IPS-18a (cell line): Measurements from ENCODE around the gene ZFPM1.

Source experiments
- H3K27ac ChIP-seq: one replicate; pipeline ENCODE4 v1.5.1; 2013; ENCODE audit warnings: low read length
- H3K27me3 ChIP-seq: one replicate; pipeline ENCODE4 v1.6.1; 2013; ENCODE audit warnings: mild to moderate bottlenecking, low read length; ENCODE audit not compliant: control insufficient read depth, insufficient read depth
- H3K36me3 ChIP-seq: one replicate; pipeline ENCODE4 v1.6.1; 2013; ENCODE audit warnings: low read depth, low read length; ENCODE audit not compliant: control insufficient read depth
- H3K4me1 ChIP-seq: one replicate; pipeline ENCODE4 v1.6.1; 2013; ENCODE audit warnings: low read depth, low read length; ENCODE audit not compliant: control insufficient read depth
- H3K4me3 ChIP-seq: one replicate; pipeline ENCODE4 v1.5.1; 2013; ENCODE audit warnings: low read length
- H3K9ac ChIP-seq: one replicate; pipeline ENCODE4 v1.6.1; 2013; ENCODE audit warnings: mild to moderate bottlenecking, low read length, moderate library complexity
- H3K9me3 ChIP-seq: one replicate; pipeline ENCODE4 v1.6.1; 2013; ENCODE audit warnings: low read depth, low read length; ENCODE audit not compliant: control insufficient read depth

Gene ZFPM1

DNA sequence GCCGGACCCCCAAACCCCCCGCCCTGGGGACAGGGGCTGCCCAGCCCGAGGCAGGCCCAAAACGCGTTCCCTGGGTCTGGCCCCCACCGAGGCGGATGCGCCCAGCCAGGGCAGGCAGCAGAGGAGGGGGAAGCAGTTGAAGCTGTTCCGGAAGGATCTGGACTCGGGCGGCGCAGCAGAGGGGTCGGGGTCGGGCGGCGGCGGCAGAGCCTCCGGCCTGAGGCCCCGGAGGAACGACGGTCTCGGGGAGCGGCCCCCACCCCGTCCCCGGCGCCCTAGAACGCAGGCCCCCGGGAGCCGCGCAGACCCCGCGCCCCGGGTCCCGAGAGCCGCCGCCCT lies 22.9 kb upstream of the ZFPM1 start:
- Histone ChIP-seq H3K4me1 (no peaks in the 10 kb centered on the region), H3K9me3 (no peaks in the 10 kb centered on the region), H3K36me3 (no peaks in the 10 kb centered on the region), H3K27ac (no peak overlapping the region), H3K9ac (no peak overlapping the region), H3K27me3 (no peaks in the 10 kb centered on the region), H3K4me3 (no peak overlapping the region)

GRCh38 chr16:88430524-88431446 lies 22.3 kb upstream of the ZFPM1 start:
- Histone ChIP-seq H3K9ac (no peak overlapping the region), H3K4me1 (no peaks in the 10 kb centered on the region), H3K4me3 (no peak overlapping the region), H3K9me3 (no peaks in the 10 kb centered on the region), H3K27me3 (no peaks in the 10 kb centered on the region), H3K36me3 (no peaks in the 10 kb centered on the region), H3K27ac (no peak overlapping the region)

GRCh38 chr16:88431651-88432050 lies 21.4 kb upstream of the ZFPM1 start:
- no peak overlapping the region for H3K27ac ChIP-seq
- no peak overlapping the region for H3K9ac ChIP-seq
- H3K27me3 ChIP-seq, result no peaks in the 10 kb centered on the region
- H3K36me3 ChIP-seq, result no peaks in the 10 kb centered on the region
- H3K4me3 ChIP-seq, result no peak overlapping the region
- H3K4me1 ChIP-seq, result no peaks in the 10 kb centered on the region
- no peaks in the 10 kb centered on the region for H3K9me3 ChIP-seq

- no peak overlapping the region for H3K9ac ChIP-seq
- H3K36me3 ChIP-seq, result no peaks in the 10 kb centered on the region
- H3K27me3 ChIP-seq, result no peaks in the 10 kb centered on the region
- H3K27ac ChIP-seq, result no peak overlapping the region
- no peaks in the 10 kb centered on the region for H3K9me3 ChIP-seq
- H3K4me1 ChIP-seq, result no peaks in the 10 kb centered on the region
- H3K4me3 ChIP-seq, result no peak overlapping the region
Measured at GRCh38 chr16:88432174-88432573, 20.9 kb upstream of the ZFPM1 start.

DNA sequence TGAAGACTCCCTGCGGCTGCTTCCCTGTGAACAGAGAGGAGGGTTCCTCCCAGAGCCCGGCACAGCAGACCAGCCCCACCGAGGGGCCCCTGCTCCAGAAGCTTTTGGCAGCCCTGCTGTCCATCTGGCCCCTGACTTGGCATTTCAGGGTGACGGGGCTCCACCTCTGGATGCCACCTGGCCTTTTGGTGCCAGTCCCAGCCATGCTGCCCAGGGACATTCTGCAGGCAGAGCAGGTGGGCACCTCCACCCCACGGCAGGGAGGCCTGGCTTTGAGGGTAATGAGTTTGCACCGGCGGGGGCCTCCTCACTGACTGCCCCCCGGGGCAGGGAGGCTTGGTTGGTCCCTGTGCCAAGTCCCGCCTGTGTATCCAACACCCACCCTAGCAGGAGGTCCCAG lies 20.3 kb upstream of the ZFPM1 start:
- Histone ChIP-seq H3K27me3 (no peaks in the 10 kb centered on the region), H3K4me3 (no peak overlapping the region), H3K4me1 (no peaks in the 10 kb centered on the region), H3K9ac (no peak overlapping the region), H3K36me3 (no peaks in the 10 kb centered on the region), H3K27ac (no peak overlapping the region), H3K9me3 (no peaks in the 10 kb centered on the region)

- H3K9ac ChIP-seq, result no peak overlapping the region
- no peaks in the 10 kb centered on the region for H3K27me3 ChIP-seq
- H3K4me3 ChIP-seq, result no peak overlapping the region
- no peaks in the 10 kb centered on the region for H3K4me1 ChIP-seq
- no peaks in the 10 kb centered on the region for H3K9me3 ChIP-seq
- no peaks in the 10 kb centered on the region for H3K36me3 ChIP-seq
- no peak overlapping the region for H3K27ac ChIP-seq
Measured at GRCh38 chr16:88433632-88434352, 19.3 kb upstream of the ZFPM1 start.

GRCh38 chr16:88434353-88434690 lies 18.8 kb upstream of the ZFPM1 start:
- Histone ChIP-seq H3K9me3 (no peaks in the 10 kb centered on the region), H3K4me3 (no peak overlapping the region), H3K27ac (no peak overlapping the region), H3K9ac (no peak overlapping the region), H3K36me3 (no peaks in the 10 kb centered on the region), H3K4me1 (no peaks in the 10 kb centered on the region), H3K27me3 (no peaks in the 10 kb centered on the region)

GRCh38 chr16:88434746-88435145 lies 18.3 kb upstream of the ZFPM1 start:
- Histone ChIP-seq H3K9ac (no peak overlapping the region), H3K4me3 (no peak overlapping the region), H3K9me3 (no peaks in the 10 kb centered on the region), H3K4me1 (no peaks in the 10 kb centered on the region), H3K27me3 (no peaks in the 10 kb centered on the region), H3K27ac (no peak overlapping the region), H3K36me3 (no peaks in the 10 kb centered on the region)

- no peaks in the 10 kb centered on the region for H3K36me3 ChIP-seq
- H3K4me1 ChIP-seq, result no peaks in the 10 kb centered on the region
- no peaks in the 10 kb centered on the region for H3K27me3 ChIP-seq
- no peak overlapping the region for H3K27ac ChIP-seq
- no peaks in the 10 kb centered on the region for H3K9me3 ChIP-seq
- H3K9ac ChIP-seq, result no peak overlapping the region
- no peak overlapping the region for H3K4me3 ChIP-seq
Measured at GRCh38 chr16:88435437-88436355, 17.4 kb upstream of the ZFPM1 start.

DNA sequence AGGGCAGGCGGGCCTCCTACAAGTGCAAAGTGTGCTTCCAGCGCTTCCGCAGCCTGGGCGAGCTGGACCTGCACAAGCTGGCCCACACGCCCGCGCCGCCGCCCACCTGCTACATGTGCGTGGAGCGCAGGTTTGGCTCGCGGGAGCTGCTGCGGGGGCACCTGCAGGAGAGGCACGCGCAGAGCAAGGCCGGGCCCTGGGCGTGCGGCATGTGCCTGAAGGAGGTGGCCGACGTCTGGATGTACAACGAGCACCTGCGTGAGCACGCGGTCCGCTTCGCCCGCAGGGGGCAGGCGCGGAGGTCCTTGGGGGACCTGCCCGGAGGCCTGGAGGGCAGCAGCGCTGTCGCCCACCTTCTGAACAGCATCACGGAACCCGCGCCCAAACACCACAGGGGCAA lies 16.3 kb upstream of the ZFPM1 start:
- no peaks in the 10 kb centered on the region for H3K36me3 ChIP-seq
- H3K27me3 ChIP-seq, result no peaks in the 10 kb centered on the region
- no peak overlapping the region for H3K4me3 ChIP-seq
- no peak overlapping the region for H3K27ac ChIP-seq
- H3K9me3 ChIP-seq, result no peaks in the 10 kb centered on the region
- no peaks in the 10 kb centered on the region for H3K4me1 ChIP-seq
- no peak overlapping the region for H3K9ac ChIP-seq

DNA sequence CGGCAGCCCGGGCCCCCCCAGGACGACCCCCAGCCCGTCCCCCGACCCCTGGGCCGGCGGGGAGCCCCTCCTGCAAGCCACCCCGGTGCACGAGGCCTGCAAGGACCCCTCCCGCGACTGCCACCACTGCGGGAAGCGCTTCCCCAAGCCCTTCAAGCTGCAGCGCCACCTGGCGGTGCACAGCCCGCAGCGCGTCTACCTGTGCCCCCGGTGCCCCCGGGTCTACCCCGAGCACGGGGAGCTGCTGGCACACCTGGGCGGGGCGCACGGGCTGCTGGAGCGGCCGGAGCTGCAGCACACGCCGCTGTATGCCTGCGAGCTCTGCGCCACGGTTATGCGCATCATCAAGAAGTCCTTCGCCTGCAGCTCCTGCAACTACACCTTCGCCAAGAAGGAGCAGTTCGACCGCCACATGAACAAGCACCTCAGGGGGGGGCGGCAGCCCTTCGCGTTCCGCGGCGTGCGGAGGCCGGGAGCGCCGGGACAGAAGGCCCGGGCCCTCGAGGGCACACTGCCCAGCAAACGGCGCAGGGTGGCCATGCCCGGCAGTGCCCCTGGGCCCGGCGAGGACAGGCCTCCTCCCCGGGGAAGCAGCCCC lies 15.6 kb upstream of the ZFPM1 start:
- H3K9me3 ChIP-seq, result no peaks in the 10 kb centered on the region
- H3K27ac ChIP-seq, result no peak overlapping the region
- H3K36me3 ChIP-seq, result no peaks in the 10 kb centered on the region
- no peaks in the 10 kb centered on the region for H3K4me1 ChIP-seq
- H3K27me3 ChIP-seq, result no peaks in the 10 kb centered on the region
- no peak overlapping the region for H3K9ac ChIP-seq
- H3K4me3 ChIP-seq, result no peak overlapping the region
